IMR-90 (cell line): ENCODE results near the gene ZFAND2A.

Experiments used
- FOS ChIP-seq: fragments of 150-350 bp; IDR thresholded peaks from 2 replicates; pipeline ENCODE4 v1.6.1; 2016; ENCODE audit warnings: low read depth, low read length
- POLR2A ChIP-seq: IDR thresholded peaks from 2 replicates; pipeline ENCODE4 v1.6.1; 2012; ENCODE audit warnings: mild to moderate bottlenecking, low read depth, low read length
- RAD21 ChIP-seq: IDR thresholded peaks from 2 replicates; pipeline ENCODE4 v1.6.1; 2012; ENCODE audit warnings: low read length, improper control_type of control experiment
- RCOR1 ChIP-seq: IDR thresholded peaks from 2 replicates; pipeline ENCODE4 v1.6.1; 2012; ENCODE audit warnings: mild to moderate bottlenecking, low read length, improper control_type of control experiment; ENCODE audit not compliant: insufficient replicate concordance
- RFX5 ChIP-seq: IDR thresholded peaks from 2 replicates; pipeline ENCODE4 v1.8.0; 2012; ENCODE audit warnings: low read depth, mild to moderate bottlenecking, low read length, moderate library complexity
- TF ChIP-seq, protein P1 (sequence below): conservative IDR thresholded peaks from 2 replicates; pipeline ENCODE4 v1.5.1; 2012; ENCODE audit warnings: mild to moderate bottlenecking, low read depth, low read length, improper control_type of control experiment

- TF ChIP-seq, protein P1, sequence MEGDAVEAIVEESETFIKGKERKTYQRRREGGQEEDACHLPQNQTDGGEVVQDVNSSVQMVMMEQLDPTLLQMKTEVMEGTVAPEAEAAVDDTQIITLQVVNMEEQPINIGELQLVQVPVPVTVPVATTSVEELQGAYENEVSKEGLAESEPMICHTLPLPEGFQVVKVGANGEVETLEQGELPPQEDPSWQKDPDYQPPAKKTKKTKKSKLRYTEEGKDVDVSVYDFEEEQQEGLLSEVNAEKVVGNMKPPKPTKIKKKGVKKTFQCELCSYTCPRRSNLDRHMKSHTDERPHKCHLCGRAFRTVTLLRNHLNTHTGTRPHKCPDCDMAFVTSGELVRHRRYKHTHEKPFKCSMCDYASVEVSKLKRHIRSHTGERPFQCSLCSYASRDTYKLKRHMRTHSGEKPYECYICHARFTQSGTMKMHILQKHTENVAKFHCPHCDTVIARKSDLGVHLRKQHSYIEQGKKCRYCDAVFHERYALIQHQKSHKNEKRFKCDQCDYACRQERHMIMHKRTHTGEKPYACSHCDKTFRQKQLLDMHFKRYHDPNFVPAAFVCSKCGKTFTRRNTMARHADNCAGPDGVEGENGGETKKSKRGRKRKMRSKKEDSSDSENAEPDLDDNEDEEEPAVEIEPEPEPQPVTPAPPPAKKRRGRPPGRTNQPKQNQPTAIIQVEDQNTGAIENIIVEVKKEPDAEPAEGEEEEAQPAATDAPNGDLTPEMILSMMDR, result no peak
- TF ChIP-seq FOS (no peak), RFX5 (no peak), POLR2A (no peak), RCOR1 (no peak), RAD21 (no peak)
Measured at GRCh38 chr7:1152492-1152891, 7.5 kb downstream of the ZFAND2A start.
